Measurements from ENCODE around the gene OR2M7.
"Not testable (repeated sequence)": the region's sequence is repeated elsewhere in the genome, so short reads cannot be mapped to it uniquely, and the experiment has no call there.

The OR2M7 gene, protein sequence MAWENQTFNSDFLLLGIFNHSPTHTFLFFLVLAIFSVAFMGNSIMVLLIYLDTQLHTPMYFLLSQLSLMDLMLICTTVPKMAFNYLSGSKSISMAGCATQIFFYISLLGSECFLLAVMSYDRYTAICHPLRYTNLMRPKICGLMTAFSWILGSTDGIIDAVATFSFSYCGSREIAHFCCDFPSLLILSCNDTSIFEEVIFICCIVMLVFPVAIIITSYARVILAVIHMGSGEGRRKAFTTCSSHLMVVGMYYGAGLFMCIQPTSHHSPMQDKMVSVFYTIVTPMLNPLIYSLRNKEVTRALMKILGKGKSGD

DNA sequence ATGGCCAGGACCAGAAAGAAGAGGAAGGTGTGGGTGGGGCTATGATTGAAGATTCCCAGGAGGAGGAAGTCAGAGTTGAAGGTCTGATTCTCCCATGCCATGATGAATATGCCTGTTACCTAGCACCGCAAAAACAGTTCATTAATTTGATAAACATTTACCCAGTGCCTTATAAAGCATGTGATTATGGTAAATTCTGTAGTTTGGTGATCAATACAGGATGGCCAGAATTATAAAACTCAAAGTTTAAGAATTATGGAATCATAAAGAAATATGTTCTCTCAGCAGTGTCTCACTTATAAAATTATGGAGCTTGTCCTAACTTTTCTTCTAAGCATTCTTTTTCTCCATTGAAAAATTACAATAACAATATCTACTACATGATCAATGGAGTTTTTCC, at the start of gene OR2M7:
OR2M7 (minus strand) TSS at position 101 of the 400 bp plus-strand sequence; CDS start at position 101, 0 bp downstream.
- Histone ChIP-seq H3K4me3 (ENCODE audit: low read length) (no peak within 1 kb of the TSS), H3K9ac (ENCODE audit: low read depth, low read length) (no peak within 1 kb of the TSS), H3K4me1 (ENCODE audit: insufficient read depth, low read length) (no peaks in the 10 kb centered on the region), H3K27ac (ENCODE audit: low read length) (no peak within 1 kb of the TSS), H3K27me3 (ENCODE audit: insufficient read depth, low read length) (no peaks in the 10 kb centered on the region), H3K36me3 (ENCODE audit: insufficient read depth, low read depth, low read length) (no peaks in the 10 kb centered on the region), H3K9me3 (ENCODE audit: insufficient read depth, low read depth, low read length) (peaks cover 95% of the 10 kb centered on the region)

GRCh38 chr1:248373761-248374160, 49.4 kb upstream of the OR2M7 start:
- H3K27me3 ChIP-seq (ENCODE audit: insufficient read depth, low read length): no peaks in the 10 kb centered on the region
- H3K27ac ChIP-seq (ENCODE audit: low read length): no peak overlapping the region
- H3K9me3 ChIP-seq (ENCODE audit: insufficient read depth, low read depth, low read length): peaks cover 97% of the 10 kb centered on the region
- no peaks in the 10 kb centered on the region for H3K4me1 ChIP-seq (ENCODE audit: insufficient read depth, low read length)
- no peak overlapping the region for H3K4me3 ChIP-seq (ENCODE audit: low read length)
- H3K9ac ChIP-seq (ENCODE audit: low read depth, low read length): no peak overlapping the region
- no peaks in the 10 kb centered on the region for H3K36me3 ChIP-seq (ENCODE audit: insufficient read depth, low read depth, low read length)

- Histone ChIP-seq H3K4me1 (ENCODE audit: insufficient read depth, low read length) (no peaks in the 10 kb centered on the region), H3K36me3 (ENCODE audit: insufficient read depth, low read depth, low read length) (no peaks in the 10 kb centered on the region), H3K27me3 (ENCODE audit: insufficient read depth, low read length) (no peaks in the 10 kb centered on the region), H3K27ac (ENCODE audit: low read length) (no peak overlapping the region), H3K9ac (ENCODE audit: low read depth, low read length) (no peak overlapping the region), H3K4me3 (ENCODE audit: low read length) (no peak overlapping the region), H3K9me3 (ENCODE audit: insufficient read depth, low read depth, low read length) (peaks cover 98% of the 10 kb centered on the region)
Observed at GRCh38 chr1:248372394-248372793, 48.0 kb upstream of the OR2M7 start.

DNA sequence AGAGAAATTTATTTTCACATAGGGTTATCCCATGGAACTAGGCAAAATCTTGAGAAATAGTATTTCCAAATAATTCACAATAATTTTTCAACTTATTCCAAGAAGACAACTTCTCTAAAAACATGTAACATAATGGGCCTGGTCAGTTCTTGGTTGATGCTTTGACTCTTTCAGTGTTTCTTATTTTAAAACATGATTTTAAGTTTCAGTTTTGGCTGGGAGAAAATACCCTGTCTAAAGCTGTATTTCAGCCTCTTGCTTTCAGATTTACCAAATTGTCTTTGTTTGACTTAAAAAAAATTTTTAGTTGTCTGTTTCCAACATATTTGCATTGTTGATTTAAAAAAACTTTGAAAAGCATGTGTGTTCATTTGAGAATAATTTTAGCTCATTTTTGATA, 42.2 kb upstream of the OR2M7 start:
- H3K36me3 ChIP-seq (ENCODE audit: insufficient read depth, low read depth, low read length): no peaks in the 10 kb centered on the region
- no peaks in the 10 kb centered on the region for H3K27me3 ChIP-seq (ENCODE audit: insufficient read depth, low read length)
- peaks cover 96% of the 10 kb centered on the region for H3K9me3 ChIP-seq (ENCODE audit: insufficient read depth, low read depth, low read length)
- H3K4me1 ChIP-seq (ENCODE audit: insufficient read depth, low read length): no peaks in the 10 kb centered on the region
- no peak overlapping the region for H3K27ac ChIP-seq (ENCODE audit: low read length)
- H3K9ac ChIP-seq (ENCODE audit: low read depth, low read length): no peak overlapping the region
- H3K4me3 ChIP-seq (ENCODE audit: low read length): no peak overlapping the region

DNA sequence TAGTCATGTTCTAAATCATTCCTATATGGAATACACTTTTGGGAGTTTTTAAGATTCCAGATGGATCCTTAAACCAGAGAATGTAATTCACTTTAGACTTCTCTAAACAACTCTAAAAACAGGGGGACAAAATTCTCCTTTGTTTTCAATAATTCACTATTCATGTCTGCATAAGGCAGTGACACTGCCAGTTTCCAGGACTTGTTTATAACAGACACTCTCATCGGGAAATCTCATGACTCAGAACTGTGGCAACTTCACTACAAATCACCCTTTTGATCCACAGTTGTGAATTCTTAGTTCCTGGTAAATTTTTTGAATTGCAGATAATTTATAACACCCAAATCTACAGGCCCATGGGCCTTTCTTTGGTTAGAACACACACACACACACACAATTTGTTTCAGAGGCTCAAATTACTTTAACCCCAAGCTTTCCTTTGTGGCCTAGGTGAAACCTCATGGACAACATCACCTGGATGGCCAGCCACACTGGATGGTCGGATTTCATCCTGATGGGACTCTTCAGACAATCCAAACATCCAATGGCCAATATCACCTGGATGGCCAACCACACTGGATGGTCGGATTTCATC, 36.9 kb upstream of the OR2M7 start, which contains the start of gene OR2T4:
OR2T4 (plus strand) TSS at position 545 of the 595 bp plus-strand sequence; CDS start at position 545, 0 bp downstream.
- Histone ChIP-seq H3K4me3 (ENCODE audit: low read length) (no peak within 1 kb of the TSS; the same call in 1 of the 2 replicates), H3K4me1 (ENCODE audit: insufficient read depth, low read length) (no peaks in the 10 kb centered on the region), H3K9me3 (ENCODE audit: insufficient read depth, low read depth, low read length) (peaks cover 98% of the 10 kb centered on the region), H3K27me3 (ENCODE audit: insufficient read depth, low read length) (no peaks in the 10 kb centered on the region), H3K27ac (ENCODE audit: low read length) (no peak within 1 kb of the TSS), H3K9ac (ENCODE audit: low read depth, low read length) (no peak within 1 kb of the TSS), H3K36me3 (ENCODE audit: insufficient read depth, low read depth, low read length) (no peaks in the 10 kb centered on the region)

- peaks cover 96% of the 10 kb centered on the region for H3K9me3 ChIP-seq (ENCODE audit: insufficient read depth, low read depth, low read length)
- H3K36me3 ChIP-seq (ENCODE audit: insufficient read depth, low read depth, low read length): no peaks in the 10 kb centered on the region
- no peak overlapping the region for H3K9ac ChIP-seq (ENCODE audit: low read depth, low read length)
- no peaks in the 10 kb centered on the region for H3K27me3 ChIP-seq (ENCODE audit: insufficient read depth, low read length)
- H3K4me3 ChIP-seq (ENCODE audit: low read length): no peak overlapping the region
- no peaks in the 10 kb centered on the region for H3K4me1 ChIP-seq (ENCODE audit: insufficient read depth, low read length)
- no peak overlapping the region for H3K27ac ChIP-seq (ENCODE audit: low read length)
Observed at GRCh38 chr1:248359415-248359814, 35.0 kb upstream of the OR2M7 start.

GRCh38 chr1:248348475-248348874, 24.1 kb upstream of the OR2M7 start, which contains the start of gene OR14C36:
TSS of gene OR14C36 (plus strand) at chr1:248348775. CDS start at chr1:248348775, 0 bp downstream.
- H3K27me3 ChIP-seq (ENCODE audit: insufficient read depth, low read length): no peaks in the 10 kb centered on the region
- H3K9me3 ChIP-seq (ENCODE audit: insufficient read depth, low read depth, low read length): peaks cover 91% of the 10 kb centered on the region
- no peak within 1 kb of the TSS for H3K27ac ChIP-seq (ENCODE audit: low read length)
- no peaks in the 10 kb centered on the region for H3K4me1 ChIP-seq (ENCODE audit: insufficient read depth, low read length)
- H3K4me3 ChIP-seq (ENCODE audit: low read length): no peak within 1 kb of the TSS; the same call in 1 of the 2 replicates
- H3K36me3 ChIP-seq (ENCODE audit: insufficient read depth, low read depth, low read length): no peaks in the 10 kb centered on the region
- no peak within 1 kb of the TSS for H3K9ac ChIP-seq (ENCODE audit: low read depth, low read length)

DNA sequence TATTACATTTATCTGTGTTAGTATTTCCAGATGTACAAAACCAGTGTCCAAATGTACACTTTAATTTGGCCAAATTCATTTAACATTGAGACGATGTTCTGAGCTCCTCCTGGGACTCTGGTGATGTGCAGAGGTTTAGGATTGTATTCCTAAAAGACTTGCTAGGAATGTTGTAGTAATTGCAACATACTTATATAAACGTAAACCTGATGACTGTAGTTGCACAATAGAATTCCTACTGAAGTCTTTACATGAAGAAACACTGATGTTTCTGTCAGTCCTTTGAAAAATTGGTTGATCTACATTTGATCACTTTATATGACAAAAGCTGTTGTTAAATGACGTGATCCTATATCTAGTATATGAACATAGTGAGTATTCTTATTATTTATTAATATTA, 19.1 kb upstream of the OR2M7 start:
- Histone ChIP-seq H3K9me3 (ENCODE audit: insufficient read depth, low read depth, low read length) (peaks cover 77% of the 10 kb centered on the region), H3K4me1 (ENCODE audit: insufficient read depth, low read length) (no peaks in the 10 kb centered on the region), H3K36me3 (ENCODE audit: insufficient read depth, low read depth, low read length) (no peaks in the 10 kb centered on the region), H3K9ac (ENCODE audit: low read depth, low read length) (no peak overlapping the region), H3K27me3 (ENCODE audit: insufficient read depth, low read length) (no peaks in the 10 kb centered on the region), H3K27ac (ENCODE audit: low read length) (no peak overlapping the region), H3K4me3 (ENCODE audit: low read length) (no peak overlapping the region)

GRCh38 chr1:248316796-248317195, 7.6 kb downstream of the OR2M7 start:
- Histone ChIP-seq H3K36me3 (ENCODE audit: insufficient read depth, low read depth, low read length) (no peaks in the 10 kb centered on the region), H3K9me3 (ENCODE audit: insufficient read depth, low read depth, low read length) (peaks cover 91% of the 10 kb centered on the region)

GRCh38 chr1:248306740-248307139, 17.6 kb downstream of the OR2M7 start:
- H3K4me1 ChIP-seq (ENCODE audit: insufficient read depth, low read length); H3K4me3 ChIP-seq (ENCODE audit: low read length); H3K9ac ChIP-seq (ENCODE audit: low read depth, low read length); H3K27me3 ChIP-seq (ENCODE audit: insufficient read depth, low read length); H3K27ac ChIP-seq (ENCODE audit: low read length); H3K36me3 ChIP-seq (ENCODE audit: insufficient read depth, low read depth, low read length): not testable (repeated sequence)
- H3K9me3 ChIP-seq (ENCODE audit: insufficient read depth, low read depth, low read length): peaks cover 89% of the 10 kb centered on the region

More at GRCh38 chr1:248316796-248317195, 7.6 kb downstream of the OR2M7 start:
- no peaks in the 10 kb centered on the region for H3K27me3 ChIP-seq (ENCODE audit: insufficient read depth, low read length)
- H3K27ac ChIP-seq (ENCODE audit: low read length): no peak overlapping the region
- H3K4me1 ChIP-seq (ENCODE audit: insufficient read depth, low read length): no peaks in the 10 kb centered on the region
- H3K4me3 ChIP-seq (ENCODE audit: low read length): no peak overlapping the region; the same call in 1 of the 2 replicates
- no peak overlapping the region for H3K9ac ChIP-seq (ENCODE audit: low read depth, low read length)

GRCh38 chr1:248306103-248306502, 18.3 kb downstream of the OR2M7 start:
- Histone ChIP-seq H3K27ac (ENCODE audit: low read length) (no peak overlapping the region), H3K4me1 (ENCODE audit: insufficient read depth, low read length) (no peaks in the 10 kb centered on the region), H3K27me3 (ENCODE audit: insufficient read depth, low read length) (no peaks in the 10 kb centered on the region), H3K9me3 (ENCODE audit: insufficient read depth, low read depth, low read length) (peaks cover 89% of the 10 kb centered on the region), H3K36me3 (ENCODE audit: insufficient read depth, low read depth, low read length) (no peaks in the 10 kb centered on the region), H3K4me3 (ENCODE audit: low read length) (no peak overlapping the region), H3K9ac (ENCODE audit: low read depth, low read length) (no peak overlapping the region)

GRCh38 chr1:248305672-248306071, 18.7 kb downstream of the OR2M7 start:
- H3K36me3 ChIP-seq (ENCODE audit: insufficient read depth, low read depth, low read length); H3K4me1 ChIP-seq (ENCODE audit: insufficient read depth, low read length); H3K4me3 ChIP-seq (ENCODE audit: low read length); H3K27me3 ChIP-seq (ENCODE audit: insufficient read depth, low read length); H3K27ac ChIP-seq (ENCODE audit: low read length); H3K9ac ChIP-seq (ENCODE audit: low read depth, low read length): not testable (repeated sequence)
- peaks cover 89% of the 10 kb centered on the region for H3K9me3 ChIP-seq (ENCODE audit: insufficient read depth, low read depth, low read length)

All from iPS-20b (cell line).